K562 (cell line): Measurements from ENCODE around the gene CXCL12. TPM values are rescaled to one million over a fixed set of nuclear protein-coding genes. Genes with fewer than 3 reads are reported as not detected.

Source experiments
- ATAC-seq: fragments of 200-7000 bp; cut with Tn5 transposase; 3 replicates; pipeline ENCODE4 v1.9.1; 2020; ENCODE audit warnings: moderate library complexity
- BruUV-seq: library from RNA; stranded (reverse); fragments of 400-500 nt; replicated peaks from 2 replicates; lab custom pipeline; 2021; lab: Mats Ljungman, UMichigan
- CTCF ChIA-PET: fragments of 300-600 bp; formaldehyde crosslinking; extraction: SDS; loops from one replicate; lab custom pipeline; 2021; ENCODE audit warnings: low intra/inter-chr PET ratio; lab: Yijun Ruan, JAX
- POLR2A ChIA-PET: fragments of 300-600, 350-650 bp; sonication (Branson Sonifier 250); formaldehyde crosslinking; extraction: SDS; loops from one replicate; lab custom pipeline; 2021; ENCODE audit warnings: antibody characterized with exemption, inconsistent platforms; lab: Yijun Ruan, JAX
- DNase-seq, 4 experiments: peaks; one replicate each; pipeline versions ENCODE4 v3.0.0 to v3.0.0-alpha.2; 2011 to 2018; ENCODE audit warnings: low spot score in 3 of 4, mixed read lengths in 3 of 4; ENCODE audit errors: extremely low read depth in 1 of 4
- FAIRE-seq: peaks from 2 replicates; lab custom pipeline; 2011; peaks lifted over from hg19 to GRCh38; lab: Jason Lieb, UNC
- H2AFZ ChIP-seq: 2 replicates; pipeline ENCODE4 v1.6.0; 2011; ENCODE audit warnings: low read depth, low read length, control low read depth, inconsistent platforms
- H3K27ac ChIP-seq: fragments of 200-600 bp; 3 replicates; pipeline ENCODE4 v1.8.0; 2011; ENCODE audit warnings: low read depth, mild to moderate bottlenecking, control low read depth, inconsistent platforms, low read length, moderate library complexity, mixed read lengths; ENCODE audit errors: extremely low read depth
- H3K27me3 ChIP-seq, 2 experiments: fragments of 300-600 bp in 1 of 2; 2 replicates in 1 of 2; 3 replicates in 1 of 2; pipeline versions ENCODE4 v1.6.0 to v1.8.0; 2011; ENCODE audit warnings: inconsistent platforms in 2 of 2, low read length in 2 of 2, mild to moderate bottlenecking in 1 of 2, mixed read lengths in 1 of 2, moderate library complexity in 1 of 2; ENCODE audit not compliant: control insufficient read depth in 2 of 2, insufficient read depth in 2 of 2
- H3K36me3 ChIP-seq: fragments of 300-600 bp; 3 replicates; pipeline ENCODE4 v1.8.0; 2011; ENCODE audit warnings: mild to moderate bottlenecking, low read length, inconsistent platforms; ENCODE audit not compliant: control insufficient read depth, insufficient read depth
- H3K4me1 ChIP-seq, 2 experiments: fragments of 200-600 bp in 1 of 2; replicated peaks in 1 of 2; 2 replicates in 1 of 2; 3 replicates in 1 of 2; pipeline versions ENCODE4 v1.5.1 to v1.8.0; 2011; ENCODE audit warnings: inconsistent platforms in 2 of 2, low read length in 2 of 2, mild to moderate bottlenecking in 1 of 2, mixed read lengths in 1 of 2, moderate library complexity in 1 of 2; ENCODE audit not compliant: control insufficient read depth in 2 of 2, insufficient read depth in 2 of 2
- H3K4me2 ChIP-seq: 2 replicates; pipeline ENCODE4 v1.6.1; 2011; ENCODE audit warnings: low read length, control low read depth, inconsistent platforms, mixed read lengths; ENCODE audit not compliant: insufficient read depth
- H3K4me3 ChIP-seq: fragments of 200-600 bp; sonication (generic), shearing (Covaris generic); 2 replicates; pipeline ENCODE4 v1.5.1; 2016; ENCODE audit warnings: control low read depth, inconsistent platforms
- H3K79me2 ChIP-seq: fragments of 200-600 bp; 3 replicates; pipeline ENCODE4 v1.8.0; 2011; ENCODE audit warnings: low read length, inconsistent platforms; ENCODE audit not compliant: control insufficient read depth, insufficient read depth
- H3K9ac ChIP-seq, 2 experiments: 2 replicates each; pipeline versions ENCODE4 v1.6.0 to v1.6.1; 2011; ENCODE audit warnings: low read depth in 2 of 2, low read length in 2 of 2, control low read depth in 1 of 2, inconsistent platforms in 1 of 2, mild to moderate bottlenecking in 1 of 2, mixed read lengths in 1 of 2; ENCODE audit not compliant: insufficient read depth in 1 of 2
- H3K9me1 ChIP-seq: one replicate; pipeline ENCODE4 v1.6.0; 2011; ENCODE audit warnings: inconsistent platforms, mild to moderate bottlenecking, low read length, moderate library complexity; ENCODE audit not compliant: control insufficient read depth, insufficient read depth
- H3K9me3 ChIP-seq: replicated peaks from 2 replicates; pipeline ENCODE4 v1.5.1; 2011; ENCODE audit warnings: low read depth, low read length, inconsistent platforms; ENCODE audit not compliant: control insufficient read depth, insufficient read depth
- H4K20me1 ChIP-seq: replicated peaks from 2 replicates; pipeline ENCODE4 v1.6.1; 2011; ENCODE audit warnings: low read length, inconsistent platforms, mixed read lengths; ENCODE audit not compliant: control insufficient read depth, insufficient read depth
- FOXM1 ChIP-seq, 2 experiments: fragments of 450-650 bp in 1 of 2; sonication (generic) in 1 of 2; formaldehyde crosslinking in 1 of 2; IDR thresholded peaks; 2 replicates each; pipeline versions ENCODE4 v1.6.1 to v1.9.0; 2017 to 2022; ENCODE audit warnings: low read depth in 2 of 2, mild to moderate bottlenecking in 2 of 2, missing genetic modification reagents in 1 of 2, moderate library complexity in 1 of 2
- FUS ChIP-seq: fragments of 200-400 bp; formaldehyde crosslinking; optimal IDR thresholded peaks from 2 replicates; pipeline ENCODE3; 2017; ENCODE audit warnings: low read depth, low read length
- WGBS: fragments of 100-300 bp; shearing (Covaris generic); methylation state at CpG from one replicate; pipeline ENCODE4 v1.1.6; 2016; ENCODE audit warnings: low coverage, mixed read lengths; ENCODE audit not compliant: insufficient coverage; ENCODE audit errors: missing lambda C conversion rate; 5-methylcytosine and 5-hydroxymethylcytosine counted together
- in situ Hi-C: fragments of 300-500 bp; cut with MboI; formaldehyde crosslinking; loops from 4 replicates; pipeline ENCODE4 v1.15.0; 2018; ENCODE audit warnings: inconsistent platforms, mixed read lengths
- intact Hi-C: fragments of 100-400 bp; cut with micrococcal nuclease; formaldehyde crosslinking; loops from 2 replicates; pipeline ENCODE4 v1.14.2; 2022
- polyA plus RNA-seq, 8 experiments: library from polyadenylated mRNA; depleted of rRNA in 4 of 8; stranded (reverse) in 5 of 8; unstranded in 3 of 8; fragments of >200 nt; fragmentation: Nextera tagmentation in 2 of 8; fragmentation: Illumina TruSeq in 1 of 8; extraction: Ambion mirVana in 2 of 8; extraction: Trizol in 1 of 8; gene quantifications; 2 replicates each; pipeline versions ENCODE4 v1.2.1 to v1.2.3, GENCODE V29; 2011 to 2014; ENCODE audit warnings: inconsistent platforms in 1 of 8, missing spikeins in 1 of 8
- total RNA-seq, 7 experiments: library from RNA; depleted of rRNA in 6 of 7; stranded (reverse); fragments of >200 nt in 6 of 7; fragmentation: Illumina TruSeq in 2 of 7; extraction: Trizol in 2 of 7; gene quantifications; 2 replicates each; pipeline versions ENCODE4 v1.2.1 to v1.2.3, GENCODE V29; 2011 to 2021; ENCODE audit warnings: low replicate concordance in 1 of 7
- TF ChIP-seq, protein P1 (sequence below): sonication (generic); formaldehyde crosslinking; IDR thresholded peaks from 2 replicates; pipeline ENCODE4 v1.8.1; 2023; ENCODE audit warnings: mild to moderate bottlenecking, missing genetic modification reagents
- TF ChIP-seq, protein P2 (sequence below): fragments of 450-650 bp; IDR thresholded peaks from 2 replicates; pipeline ENCODE4 v1.6.1; 2016; ENCODE audit warnings: low read depth

The CXCL12 gene
- total and polyA plus RNA-seq, 9 of the 15 experiments (the other 6 are each of a cell fraction or from before 2014, with no cell fraction given): 0.18 TPM; not detected in 8

DNA sequence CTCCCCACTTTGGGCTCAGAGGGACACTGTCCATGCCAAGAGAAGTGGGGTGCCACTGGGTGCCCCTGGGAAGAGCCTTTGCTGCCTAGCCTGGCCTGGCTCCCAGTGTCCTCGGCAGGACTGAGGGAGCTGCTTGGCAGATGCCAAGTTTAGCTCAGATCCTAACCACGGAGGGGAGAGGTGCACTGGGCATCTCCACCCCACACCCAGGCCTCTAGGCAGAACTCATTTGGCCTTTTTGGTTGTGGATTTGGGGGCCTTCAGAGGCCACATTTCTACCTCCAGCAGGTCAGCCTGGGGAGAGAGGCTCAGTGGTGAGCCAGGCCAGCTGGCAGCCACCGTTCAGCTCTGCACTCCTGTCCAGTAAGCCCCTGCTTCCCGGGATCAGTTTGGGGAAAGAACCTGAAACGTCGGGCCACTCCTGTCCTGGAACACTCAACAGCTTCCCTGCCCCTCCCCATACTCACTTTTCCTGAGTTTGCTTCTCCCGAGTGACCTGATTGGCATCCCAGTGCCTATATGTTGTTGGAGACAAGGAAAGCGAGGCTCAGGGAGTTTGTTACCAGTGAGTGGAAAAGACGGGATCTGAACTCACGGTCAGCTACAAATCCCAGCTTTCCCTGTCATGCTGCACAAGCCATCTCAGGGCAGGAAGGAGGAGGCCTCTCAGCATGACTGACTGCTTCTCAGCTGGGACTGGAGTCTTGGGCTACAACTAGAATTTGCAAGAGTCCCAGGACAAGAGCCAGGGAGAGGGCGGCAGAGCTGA lies 11.2 kb upstream of the CXCL12 start:
- no peaks in the 10 kb centered on the region for H3K36me3 ChIP-seq
- TF ChIP-seq FUS (no peak), FOXM1 (IDR thresholded peaks at IDR 0.05; ENCODE audit: low read depth) (no peak), FOXM1 (CRISPR knock-in tag; IDR thresholded peaks at IDR 0.05; ENCODE audit: low read depth) (no peak)
- TF ChIP-seq, protein P1, sequence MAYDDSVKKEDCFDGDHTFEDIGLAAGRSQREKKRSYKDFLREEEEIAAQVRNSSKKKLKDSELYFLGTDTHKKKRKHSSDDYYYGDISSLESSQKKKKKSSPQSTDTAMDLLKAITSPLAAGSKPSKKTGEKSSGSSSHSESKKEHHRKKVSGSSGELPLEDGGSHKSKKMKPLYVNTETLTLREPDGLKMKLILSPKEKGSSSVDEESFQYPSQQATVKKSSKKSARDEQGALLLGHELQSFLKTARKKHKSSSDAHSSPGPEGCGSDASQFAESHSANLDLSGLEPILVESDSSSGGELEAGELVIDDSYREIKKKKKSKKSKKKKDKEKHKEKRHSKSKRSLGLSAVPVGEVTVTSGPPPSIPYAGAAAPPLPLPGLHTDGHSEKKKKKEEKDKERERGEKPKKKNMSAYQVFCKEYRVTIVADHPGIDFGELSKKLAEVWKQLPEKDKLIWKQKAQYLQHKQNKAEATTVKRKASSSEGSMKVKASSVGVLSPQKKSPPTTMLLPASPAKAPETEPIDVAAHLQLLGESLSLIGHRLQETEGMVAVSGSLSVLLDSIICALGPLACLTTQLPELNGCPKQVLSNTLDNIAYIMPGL: no peak
- TF ChIP-seq, protein P2, sequence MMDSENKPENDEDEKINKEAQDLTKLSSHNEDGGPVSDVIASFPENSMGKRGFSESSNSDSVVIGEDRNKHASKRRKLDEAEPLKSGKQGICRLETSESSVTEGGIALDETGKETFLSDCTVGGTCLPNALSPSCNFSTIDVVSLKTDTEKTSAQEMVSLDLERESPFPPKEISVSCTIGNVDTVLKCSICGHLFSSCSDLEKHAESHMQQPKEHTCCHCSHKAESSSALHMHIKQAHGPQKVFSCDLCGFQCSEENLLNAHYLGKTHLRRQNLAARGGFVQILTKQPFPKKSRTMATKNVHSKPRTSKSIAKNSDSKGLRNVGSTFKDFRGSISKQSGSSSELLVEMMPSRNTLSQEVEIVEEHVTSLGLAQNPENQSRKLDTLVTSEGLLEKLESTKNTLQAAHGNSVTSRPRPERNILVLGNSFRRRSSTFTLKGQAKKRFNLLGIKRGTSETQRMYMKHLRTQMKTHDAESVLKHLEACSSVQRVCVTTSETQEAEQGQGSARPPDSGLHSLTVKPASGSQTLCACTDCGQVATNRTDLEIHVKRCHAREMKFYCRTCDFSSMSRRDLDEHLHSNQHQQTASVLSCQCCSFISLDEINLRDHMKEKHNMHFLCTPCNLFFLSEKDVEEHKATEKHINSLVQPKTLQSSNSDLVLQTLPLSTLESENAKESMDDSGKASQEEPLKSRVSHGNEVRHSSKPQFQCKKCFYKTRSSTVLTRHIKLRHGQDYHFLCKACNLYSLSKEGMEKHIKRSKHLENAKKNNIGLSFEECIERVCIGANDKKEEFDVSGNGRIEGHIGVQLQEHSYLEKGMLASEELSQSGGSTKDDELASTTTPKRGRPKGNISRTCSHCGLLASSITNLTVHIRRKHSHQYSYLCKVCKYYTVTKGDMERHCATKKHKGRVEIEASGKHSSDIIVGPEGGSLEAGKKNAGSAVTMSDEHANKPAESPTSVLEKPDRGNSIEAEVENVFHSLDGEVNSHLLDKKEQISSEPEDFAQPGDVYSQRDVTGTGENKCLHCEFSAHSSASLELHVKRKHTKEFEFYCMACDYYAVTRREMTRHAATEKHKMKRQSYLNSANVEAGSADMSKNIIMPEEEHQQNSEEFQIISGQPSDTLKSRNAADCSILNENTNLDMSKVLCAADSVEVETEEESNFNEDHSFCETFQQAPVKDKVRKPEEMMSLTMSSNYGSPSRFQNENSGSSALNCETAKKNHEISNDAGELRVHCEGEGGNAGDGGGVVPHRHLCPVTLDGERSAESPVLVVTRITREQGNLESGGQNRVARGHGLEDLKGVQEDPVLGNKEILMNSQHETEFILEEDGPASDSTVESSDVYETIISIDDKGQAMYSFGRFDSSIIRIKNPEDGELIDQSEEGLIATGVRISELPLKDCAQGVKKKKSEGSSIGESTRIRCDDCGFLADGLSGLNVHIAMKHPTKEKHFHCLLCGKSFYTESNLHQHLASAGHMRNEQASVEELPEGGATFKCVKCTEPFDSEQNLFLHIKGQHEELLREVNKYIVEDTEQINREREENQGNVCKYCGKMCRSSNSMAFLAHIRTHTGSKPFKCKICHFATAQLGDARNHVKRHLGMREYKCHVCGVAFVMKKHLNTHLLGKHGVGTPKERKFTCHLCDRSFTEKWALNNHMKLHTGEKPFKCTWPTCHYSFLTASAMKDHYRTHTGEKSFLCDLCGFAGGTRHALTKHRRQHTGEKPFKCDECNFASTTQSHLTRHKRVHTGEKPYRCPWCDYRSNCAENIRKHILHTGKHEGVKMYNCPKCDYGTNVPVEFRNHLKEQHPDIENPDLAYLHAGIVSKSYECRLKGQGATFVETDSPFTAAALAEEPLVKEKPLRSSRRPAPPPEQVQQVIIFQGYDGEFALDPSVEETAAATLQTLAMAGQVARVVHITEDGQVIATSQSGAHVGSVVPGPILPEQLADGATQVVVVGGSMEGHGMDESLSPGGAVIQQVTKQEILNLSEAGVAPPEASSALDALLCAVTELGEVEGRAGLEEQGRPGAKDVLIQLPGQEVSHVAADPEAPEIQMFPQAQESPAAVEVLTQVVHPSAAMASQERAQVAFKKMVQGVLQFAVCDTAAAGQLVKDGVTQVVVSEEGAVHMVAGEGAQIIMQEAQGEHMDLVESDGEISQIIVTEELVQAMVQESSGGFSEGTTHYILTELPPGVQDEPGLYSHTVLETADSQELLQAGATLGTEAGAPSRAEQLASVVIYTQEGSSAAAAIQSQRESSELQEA: no peak
- H2AFZ ChIP-seq: no peak overlapping the region
- H3K79me2 ChIP-seq: no peaks in the 10 kb centered on the region
- H3K27me3 ChIP-seq: peaks cover 15 to 37% of the 10 kb centered on the region in 2 experiments; a peak in 3 of 5 replicates
- no peaks in the 10 kb centered on the region for H3K9me3 ChIP-seq
- intact Hi-C loops (no loop called here), in situ Hi-C loops (no loop called here)
- no peaks in the 10 kb centered on the region for H3K4me1 ChIP-seq
- 0% methylated on average over 11 of the region's 11 CpGs for WGBS
- H3K27ac ChIP-seq: no peak overlapping the region
- FAIRE-seq (no peak), ATAC-seq (no peak), DNase-seq (no peak)
- H3K4me3 ChIP-seq: no peak overlapping the region
- no peak overlapping the region for H3K9ac ChIP-seq
- no peak overlapping the region for H3K4me2 ChIP-seq
- H4K20me1 ChIP-seq: no peaks in the 10 kb centered on the region
- no peaks in the 10 kb centered on the region for H3K9me1 ChIP-seq
- BruUV-seq: no TSS peak
- POLR2A ChIA-PET: interaction anchor here (0.6 to 0.9 kb wide), 2 partner anchors 110 to 659 kb away, joined by 3 read pairs; no protein-coding TSS in a partner anchor
- CTCF ChIA-PET: no interaction called here
